HG03103 (cell line): Measurements from ENCODE around the gene SHB.

Experiments used
- ATAC-seq: cut with Tn5 transposase; IDR thresholded peaks from one replicate; pipeline ENCODE4 v1.9.1; 2021; ENCODE audit warnings: low read depth; ENCODE audit not compliant: unreplicated experiment

The SHB gene

DNA sequence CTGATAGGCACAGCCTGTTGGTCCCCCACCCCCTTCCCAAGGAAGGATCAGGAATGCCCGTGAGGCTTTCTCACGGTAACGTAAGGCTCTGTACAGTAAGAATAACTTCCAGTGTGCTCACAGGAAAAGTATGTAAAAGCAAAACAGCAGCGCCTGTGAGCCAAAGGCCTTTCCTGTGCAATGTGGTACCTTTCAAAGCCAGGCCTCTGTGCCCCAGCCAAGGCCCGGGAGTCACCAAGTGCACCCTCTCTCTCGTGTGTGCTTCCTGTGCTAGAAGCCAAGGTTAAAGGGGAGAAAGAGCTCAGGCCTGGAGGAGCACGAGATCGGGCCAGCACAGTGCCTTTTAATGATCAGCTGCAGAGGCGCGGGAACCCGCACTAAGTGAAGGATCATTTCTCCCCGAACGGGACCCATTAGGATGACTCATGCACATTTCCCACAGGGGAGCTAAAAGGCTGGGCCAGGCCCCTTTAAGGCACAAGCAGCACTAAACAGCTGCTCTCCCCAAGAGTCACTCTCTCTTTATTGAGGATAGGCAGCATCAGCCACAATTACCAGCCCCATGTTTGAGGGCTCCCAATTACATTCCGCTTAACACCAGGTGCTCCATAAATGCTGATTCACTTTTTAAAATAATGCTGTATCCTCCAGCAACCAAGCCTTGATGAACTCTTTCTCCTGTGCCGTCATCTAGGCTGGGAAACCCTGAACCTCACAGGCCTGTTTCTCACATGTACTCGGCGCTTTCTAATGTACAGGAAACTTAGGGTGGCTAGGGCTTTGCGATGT is 42.8 kb downstream of the SHB start:
- ATAC-seq = no peak

DNA sequence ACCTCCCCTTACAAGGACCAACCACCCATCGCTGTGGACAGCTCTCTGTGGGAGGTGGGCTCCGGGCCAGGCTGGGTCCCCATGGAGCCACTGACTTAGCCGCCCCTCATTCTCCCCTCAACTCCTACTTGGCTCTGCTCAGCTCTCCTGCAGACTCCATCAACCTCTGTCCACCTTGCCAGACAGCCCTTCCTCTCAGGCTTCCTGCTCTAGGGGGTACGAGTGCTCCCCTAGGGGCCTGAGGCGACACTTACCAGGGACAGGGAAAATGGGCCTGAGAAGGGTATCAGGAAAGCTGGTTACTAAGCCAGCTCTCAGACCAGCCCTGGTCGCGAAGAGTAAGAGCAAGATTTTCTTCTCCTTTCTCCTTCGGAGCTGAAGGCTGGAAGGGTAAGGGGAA is 43.9 kb downstream of the SHB start:
- ATAC-seq = no peak

DNA sequence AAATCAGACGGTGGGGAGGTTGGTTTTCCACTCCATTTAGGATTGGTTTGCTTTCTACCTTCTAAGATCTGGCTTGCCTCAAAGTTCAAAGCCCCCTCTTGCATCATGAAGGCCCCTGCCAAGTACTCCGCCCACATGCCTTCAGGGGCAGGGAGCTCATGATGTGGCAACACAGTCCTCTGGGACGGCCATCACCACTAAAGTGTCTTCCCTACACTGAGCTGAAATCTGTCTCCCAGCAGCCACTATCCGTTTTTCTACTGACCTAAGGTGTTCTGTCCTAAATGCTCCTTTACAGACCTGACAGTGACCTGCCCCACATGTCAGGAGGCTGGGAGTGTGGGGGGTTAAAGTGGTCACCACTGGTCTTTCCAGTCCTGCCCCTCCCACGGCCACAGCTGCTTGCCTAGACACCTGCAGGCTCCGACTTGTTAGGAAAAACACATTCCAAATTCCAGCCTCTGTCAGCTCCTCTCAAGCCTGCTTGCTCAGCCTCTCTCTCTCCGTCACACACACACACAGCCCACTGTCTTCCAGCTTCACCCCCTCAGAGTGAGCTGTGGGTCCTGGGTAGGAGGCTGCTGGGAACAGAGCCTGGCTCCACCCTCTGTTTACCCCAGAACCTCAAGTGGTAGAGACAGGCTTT is 44.9 kb downstream of the SHB start:
- no peak for ATAC-seq

DNA sequence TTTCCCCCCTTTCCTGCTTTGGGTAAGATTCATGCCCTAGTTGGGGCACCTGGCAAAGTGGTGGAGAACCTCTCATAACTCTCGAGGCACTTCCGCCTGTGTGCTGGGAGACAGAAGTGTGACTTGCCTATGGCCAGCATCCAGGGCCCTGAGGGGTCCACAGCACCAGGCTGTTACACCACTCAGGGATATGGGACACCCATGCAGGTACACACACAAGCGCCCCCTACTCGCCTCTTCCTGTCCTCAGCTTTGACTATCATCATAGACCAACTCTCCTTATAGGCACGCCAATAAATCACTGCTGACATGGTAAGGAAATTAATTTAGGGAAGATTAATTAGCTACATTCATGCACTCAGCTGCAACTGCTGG is 45.4 kb downstream of the SHB start:
- ATAC-seq = no peak

DNA sequence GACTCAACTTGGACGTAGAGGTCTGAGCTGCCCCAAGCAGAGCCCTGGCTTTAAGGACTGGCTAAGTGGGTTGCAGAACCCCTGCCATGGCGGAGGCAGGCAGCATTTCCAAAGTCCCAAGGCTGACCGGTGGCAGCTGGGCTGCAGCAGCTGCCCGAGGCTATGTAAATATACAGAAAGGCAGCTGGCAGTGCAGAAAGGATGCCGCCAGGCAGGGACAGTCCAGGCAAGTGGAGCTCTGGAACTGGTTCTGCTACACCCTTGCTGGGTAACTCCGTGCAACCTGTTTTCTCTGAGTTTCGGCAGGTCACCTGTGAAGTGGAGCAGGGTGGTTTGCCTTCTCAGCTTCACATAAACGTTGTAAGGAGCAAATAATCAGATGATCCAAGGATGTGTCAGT is 46.0 kb downstream of the SHB start:
- no peak for ATAC-seq

DNA sequence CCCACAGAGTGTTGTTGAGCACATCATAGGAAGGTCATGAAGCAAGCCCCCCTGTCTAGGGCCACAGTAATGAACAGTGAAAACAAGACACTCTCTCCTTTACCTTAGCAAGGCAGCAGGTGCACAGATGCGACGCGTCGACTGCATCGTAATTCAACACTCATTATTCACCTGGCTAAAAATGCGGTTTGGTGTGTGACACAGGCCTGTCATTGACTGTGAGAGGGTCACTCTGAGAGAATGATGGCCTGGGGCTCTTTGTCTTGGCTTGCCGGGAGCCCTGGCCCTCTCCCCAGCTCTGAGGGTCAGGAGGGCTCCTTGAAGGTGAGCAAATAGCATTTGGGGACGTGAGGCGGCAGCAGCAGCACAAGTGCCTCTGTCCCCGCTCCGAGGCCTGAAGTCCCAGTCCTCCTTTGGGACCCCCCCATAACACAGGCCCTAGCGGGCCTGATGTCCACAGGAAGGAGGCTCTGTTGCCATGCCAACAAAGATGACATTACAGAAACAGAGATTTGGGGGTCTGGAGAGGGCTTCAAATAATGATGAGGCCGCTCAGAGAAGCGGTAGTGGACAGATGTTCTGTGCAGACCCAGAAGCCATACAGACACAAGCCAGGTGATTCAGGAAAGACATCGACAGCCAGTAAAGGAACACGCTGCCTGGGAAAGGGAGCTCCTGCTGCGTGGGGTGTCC is 46.7 kb downstream of the SHB start:
- ATAC-seq = no peak

DNA sequence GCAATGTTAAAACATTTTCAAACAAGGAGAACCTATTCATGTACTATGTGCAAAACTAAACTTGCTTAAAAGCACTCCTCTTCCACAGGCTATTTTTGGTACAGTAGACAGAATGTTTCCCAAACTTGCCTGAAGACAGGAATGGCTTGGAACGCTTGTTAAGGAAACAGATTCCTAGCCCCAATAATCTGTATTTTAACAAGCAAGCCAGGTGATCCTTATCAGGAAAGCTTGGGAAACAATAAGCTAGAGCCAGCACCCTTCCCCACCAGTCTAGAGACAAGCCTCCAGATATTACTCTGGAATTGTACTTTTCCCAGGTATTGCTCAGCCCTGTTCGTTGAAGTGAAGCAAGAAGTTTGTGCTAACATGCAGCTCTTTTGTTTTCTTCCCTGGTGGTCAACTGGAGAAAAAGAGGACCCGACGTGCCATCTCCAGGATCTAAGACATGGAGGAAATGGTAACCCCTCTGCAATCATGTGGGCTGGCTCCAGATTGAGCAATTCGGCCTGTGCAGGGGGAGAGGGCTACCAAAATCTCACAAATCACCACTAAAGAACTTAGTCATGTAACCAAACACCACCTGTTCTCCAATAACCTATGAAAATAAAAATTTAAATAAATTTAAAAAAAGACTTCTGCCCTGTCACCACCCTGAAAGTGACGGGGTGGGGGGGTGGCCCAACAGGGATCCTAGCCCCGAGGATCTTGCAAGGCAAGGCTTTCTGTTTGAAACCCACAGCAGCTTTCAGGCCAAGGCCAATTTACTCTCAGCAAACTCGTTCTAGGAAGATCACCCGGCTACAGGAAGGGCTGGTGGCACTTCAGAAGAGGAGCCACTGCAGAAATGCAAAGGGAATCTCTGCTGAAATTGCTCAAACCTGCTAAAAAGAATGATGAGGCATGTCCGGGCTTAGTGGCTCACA is 48.6 kb downstream of the SHB start:
- no peak for ATAC-seq

DNA sequence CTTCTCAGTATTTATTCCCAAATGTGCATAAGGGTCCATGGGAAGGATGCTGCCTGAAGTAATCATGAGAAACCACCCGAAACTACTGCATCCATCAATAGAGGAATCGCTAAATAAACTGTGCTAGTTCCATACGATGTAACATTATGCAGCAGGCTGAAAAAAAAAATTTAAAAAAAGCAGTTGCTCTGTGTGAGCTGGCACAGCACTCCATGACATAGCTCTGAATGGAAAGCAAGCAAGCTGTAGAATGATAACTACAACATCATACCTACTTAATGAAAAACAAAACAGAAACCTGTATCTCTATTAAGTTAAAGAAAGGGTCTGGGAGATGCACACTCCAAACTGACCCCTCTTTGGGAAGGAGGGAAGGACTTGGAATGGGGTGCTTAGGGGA is 49.3 kb downstream of the SHB start:
- no peak for ATAC-seq

DNA sequence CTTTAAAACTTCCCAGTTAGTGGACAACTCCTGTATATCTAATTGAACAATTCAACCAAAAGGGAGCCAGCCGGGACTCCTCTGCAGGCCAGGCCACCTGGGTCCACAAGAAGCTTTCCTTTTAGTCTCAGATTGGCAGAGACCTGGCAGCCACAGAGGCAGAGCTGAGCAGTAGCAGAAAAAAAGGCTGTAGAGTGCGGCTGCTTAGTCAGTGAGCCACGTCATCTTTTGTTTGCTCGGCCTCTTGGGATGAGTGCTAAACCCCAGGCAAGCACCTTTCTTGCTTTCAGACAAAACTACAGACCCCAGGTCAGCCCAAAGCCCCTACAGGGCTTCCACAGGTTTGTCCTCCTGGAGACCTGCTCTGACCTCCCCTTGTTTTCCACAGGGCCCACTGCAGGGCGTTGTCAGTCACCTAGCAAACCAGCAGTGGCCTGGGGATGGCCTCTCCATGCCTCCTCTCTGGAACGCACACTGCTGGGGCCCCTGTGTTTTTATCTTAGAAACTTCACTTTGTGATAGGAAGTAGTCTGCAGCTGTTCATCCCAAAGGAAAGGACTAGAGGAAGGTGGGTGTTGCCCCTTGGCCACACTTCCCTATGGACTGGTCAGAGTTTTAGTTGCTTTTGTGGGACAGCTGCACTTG is 49.9 kb downstream of the SHB start:
- ATAC-seq = no peak

DNA sequence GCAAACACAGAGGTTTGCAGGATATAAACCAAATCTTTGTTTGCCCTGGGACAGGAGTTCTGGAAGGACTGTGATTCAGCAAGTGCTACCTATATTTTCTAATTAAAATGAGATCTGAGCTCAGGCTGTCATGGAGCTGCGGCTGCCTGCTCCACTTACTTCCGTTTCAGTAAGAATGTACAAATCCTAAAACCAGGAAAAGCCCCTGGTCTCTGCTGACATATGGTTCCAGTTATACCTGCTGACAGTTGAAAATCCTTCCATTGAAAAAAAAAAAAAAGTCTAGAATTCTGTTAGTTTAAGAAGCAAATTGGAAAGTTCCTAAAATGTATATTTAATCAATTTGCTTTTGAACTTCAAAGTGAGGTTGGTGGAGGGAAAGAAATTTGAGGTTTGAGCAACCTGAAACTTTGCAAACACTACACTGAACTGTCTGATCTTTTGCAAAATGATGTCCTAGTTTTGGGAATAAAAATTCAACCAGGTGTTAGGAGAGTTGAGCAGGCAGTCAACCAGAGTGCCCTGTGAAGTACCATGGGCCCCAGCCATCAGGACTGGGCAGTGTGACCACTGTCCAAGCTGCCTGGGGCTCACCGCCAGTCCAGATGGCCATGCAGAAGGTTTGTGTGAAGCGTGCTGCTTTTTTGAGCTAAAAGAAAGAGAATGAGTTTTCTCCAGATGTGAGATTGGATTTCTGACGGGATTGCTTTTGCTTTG is 50.6 kb downstream of the SHB start:
- no peak for ATAC-seq

DNA sequence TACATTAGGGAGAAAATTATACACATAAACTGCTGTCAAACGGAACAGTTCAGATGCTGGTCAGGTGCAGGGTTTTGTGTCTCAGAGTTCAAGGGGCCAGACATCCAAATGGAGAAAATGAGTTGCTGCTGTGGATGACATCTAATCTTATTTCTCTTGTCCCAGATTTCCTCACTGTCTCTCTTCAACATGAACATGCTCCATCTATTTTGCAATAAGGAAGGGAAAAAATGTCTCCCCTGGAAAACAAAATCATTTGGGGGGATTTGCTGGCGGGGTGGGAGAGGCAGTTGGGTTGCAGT is 51.2 kb downstream of the SHB start:
- no peak for ATAC-seq

DNA sequence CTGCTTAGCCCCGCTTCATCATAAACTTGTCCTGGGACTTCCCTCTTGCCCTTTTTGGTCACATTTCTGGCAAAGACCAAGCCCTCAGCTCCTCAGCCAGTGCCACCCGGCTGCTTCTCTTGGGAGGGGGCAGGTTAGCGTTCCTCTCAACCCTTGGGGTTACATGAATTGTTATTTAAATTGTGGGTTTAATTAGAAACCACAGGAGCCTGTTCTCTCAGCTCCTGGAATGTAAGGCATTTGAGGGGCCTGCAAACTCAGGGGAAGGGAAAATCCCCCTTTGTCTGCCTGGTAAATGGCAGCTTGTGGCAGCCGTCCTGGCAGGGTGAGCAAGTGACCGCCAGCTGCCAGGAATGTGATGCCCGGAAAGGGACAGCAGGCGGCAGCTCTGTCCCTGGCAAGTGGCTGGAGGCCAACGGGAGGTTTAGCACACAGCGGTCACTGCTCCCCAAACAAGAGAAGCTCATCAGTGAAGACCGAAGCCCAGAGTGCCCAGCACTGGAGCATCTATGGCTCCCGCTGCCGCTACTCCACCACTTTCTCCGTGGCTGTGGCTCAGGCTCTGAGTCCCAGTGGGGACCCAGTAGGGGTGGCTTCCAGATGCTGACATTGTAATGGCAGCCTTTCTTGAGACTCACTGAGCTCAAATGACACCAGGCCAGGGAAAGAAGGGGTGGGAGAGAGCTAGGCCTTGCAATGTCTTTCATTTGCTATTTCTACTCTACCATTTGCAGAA is 51.7 kb downstream of the SHB start:
- ATAC-seq = no peak

DNA sequence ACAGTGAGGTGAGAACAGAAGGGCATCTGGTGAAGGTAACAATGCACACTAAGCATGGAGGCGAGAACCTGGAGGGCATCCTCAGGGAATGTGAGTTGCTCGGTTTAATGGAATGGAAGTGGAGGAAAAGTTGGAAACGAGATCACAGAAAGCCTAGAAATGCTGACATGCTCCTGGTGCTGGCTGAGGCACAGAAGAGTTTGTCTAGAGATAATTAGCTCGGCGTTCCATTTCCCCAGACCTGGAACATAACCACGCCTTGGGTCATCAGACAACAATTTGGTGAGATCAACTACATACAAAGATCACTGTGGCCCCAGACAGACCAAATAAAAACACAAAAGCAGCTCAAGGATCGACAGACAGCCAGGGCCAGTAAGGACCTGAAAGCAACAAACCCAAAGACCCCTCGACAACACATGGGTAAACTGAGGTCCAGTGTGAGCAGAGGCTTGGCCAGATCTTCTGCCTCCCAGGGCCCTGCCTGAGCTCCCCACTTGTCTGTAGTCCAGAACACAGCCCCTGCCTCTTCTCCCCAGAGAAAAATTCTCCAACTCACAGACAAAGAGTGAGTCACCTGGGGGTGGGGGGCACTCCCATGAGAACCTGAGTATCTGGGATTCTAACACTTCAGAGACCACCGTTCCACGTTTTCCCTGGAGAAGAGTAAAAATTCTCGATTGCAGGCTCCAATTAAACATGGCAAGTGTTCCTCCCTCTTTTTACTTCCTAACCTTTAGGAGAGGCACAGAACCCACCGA is 52.5 kb downstream of the SHB start:
- ATAC-seq = no peak

DNA sequence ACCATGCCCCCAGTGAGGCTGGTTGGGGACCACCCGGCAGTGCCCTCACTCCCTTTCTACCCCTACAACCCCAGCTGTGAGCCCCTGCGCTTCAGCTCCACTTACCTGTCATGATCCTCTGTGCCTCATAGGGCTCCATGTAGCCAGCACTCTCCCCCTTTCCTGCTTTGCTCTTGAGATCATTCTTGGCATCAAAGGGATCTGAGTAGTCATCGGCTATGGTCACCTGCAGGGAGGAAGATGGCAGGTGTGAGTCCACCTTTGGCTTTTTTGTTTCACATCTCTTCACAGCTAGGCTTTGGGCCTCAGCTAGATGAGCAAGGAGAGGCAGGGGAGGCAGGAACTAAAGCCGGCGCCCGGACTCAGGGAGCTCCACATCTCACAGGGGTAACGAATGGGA is 53.1 kb downstream of the SHB start:
- ATAC-seq = no peak

DNA sequence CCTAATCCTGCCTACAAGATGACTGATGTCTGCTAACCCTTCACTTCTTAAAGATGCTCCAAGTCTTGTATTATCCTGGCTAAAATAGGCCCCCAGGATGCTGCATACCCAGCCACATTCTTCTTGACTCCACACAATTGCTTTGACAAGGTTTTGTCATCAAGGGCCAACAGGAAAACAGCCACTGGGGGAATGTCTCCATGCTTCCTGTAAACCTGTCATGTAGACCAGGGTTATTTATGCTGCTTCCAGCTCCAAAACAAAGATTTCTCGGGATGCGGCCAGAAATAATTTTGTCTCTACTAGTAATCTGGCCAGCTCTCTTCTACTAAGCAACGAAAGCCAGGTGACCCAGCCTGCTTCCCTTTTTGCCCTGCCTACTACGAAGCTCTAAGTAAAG is 53.8 kb downstream of the SHB start:
- no peak for ATAC-seq

DNA sequence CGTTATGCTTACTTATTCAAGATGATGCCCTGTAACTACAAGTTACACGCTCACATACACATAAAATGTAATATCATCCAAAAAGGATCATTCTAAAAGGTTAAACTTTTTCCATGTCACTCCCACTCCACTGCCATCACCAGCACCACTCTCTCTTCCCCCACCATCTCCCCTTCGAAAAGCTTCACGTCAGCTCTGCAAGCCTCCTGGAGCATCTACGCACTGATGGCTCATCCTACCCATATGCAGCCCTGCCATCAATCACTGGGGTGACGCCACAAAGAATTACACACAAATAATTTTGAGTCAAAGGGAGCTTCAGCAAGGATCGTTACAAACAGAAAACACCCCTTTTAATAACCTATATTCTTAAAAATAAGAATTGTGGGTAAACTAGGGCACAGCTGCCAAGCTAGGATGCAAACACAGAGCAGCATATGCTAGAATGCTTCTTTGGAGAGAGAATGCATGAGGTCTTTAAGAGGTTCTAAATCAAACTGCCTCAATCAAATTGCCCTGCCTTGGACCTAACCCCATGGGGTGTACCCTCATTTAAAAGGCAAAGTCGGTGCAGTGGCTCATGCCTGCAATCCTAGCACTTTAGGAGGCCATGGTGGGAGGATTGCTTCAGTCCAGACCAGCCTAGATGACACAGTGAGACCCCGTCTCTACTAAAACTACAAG is 56.1 kb downstream of the SHB start:
- no peak for ATAC-seq

DNA sequence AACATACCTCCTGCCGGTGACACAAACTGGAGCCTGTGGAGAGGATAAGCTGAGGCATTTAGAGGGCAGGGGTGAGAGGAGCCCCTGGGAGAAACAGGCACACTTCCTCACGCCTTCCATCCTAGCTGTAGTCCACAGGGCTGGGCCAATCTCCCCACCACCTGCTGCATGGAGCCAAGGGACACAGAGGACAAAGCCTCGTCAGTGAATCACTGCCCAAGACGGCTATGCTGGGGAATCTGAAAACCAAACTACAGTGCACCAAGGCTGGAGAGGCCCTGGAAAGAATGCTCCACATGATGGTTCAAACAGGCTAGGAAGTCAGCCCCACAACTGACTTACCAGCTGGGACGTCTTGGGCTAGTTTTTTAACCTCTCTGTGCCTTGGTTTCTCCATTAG is 57.0 kb downstream of the SHB start:
- no peak for ATAC-seq
